ENCODE measurements around the gene FAM163B. TPM values are rescaled to one million over a fixed set of nuclear protein-coding genes. Genes with fewer than 3 reads are reported as not detected.
"Not testable (repeated sequence)": the region's sequence is repeated elsewhere in the genome, so short reads cannot be mapped to it uniquely, and the experiment has no call there.

The FAM163B gene
- total RNA-seq, 1 experiment from 2014 or later, result not detected

GRCh38 chr9:133640160-133640559 is 31.0 kb upstream of the FAM163B start:
- DNase-seq (ENCODE audit: low spot score), result no peak

GRCh38 chr9:133639613-133640012 is 30.4 kb upstream of the FAM163B start:
- DNase-seq (ENCODE audit: low spot score), result no peak

GRCh38 chr9:133638711-133639110 is 29.5 kb upstream of the FAM163B start:
- DNase-seq (ENCODE audit: low spot score), result no peak

- DNase-seq (ENCODE audit: low spot score), result no peak
These were observed 28.9 kb upstream of the FAM163B start for GRCh38 chr9:133638076-133638475.

GRCh38 chr9:133637451-133638055 is 28.4 kb upstream of the FAM163B start:
- DNase-seq (ENCODE audit: low spot score), result no peak

- DNase-seq (ENCODE audit: low spot score), result no peak
These were observed 27.7 kb upstream of the FAM163B start for GRCh38 chr9:133636902-133637301.

GRCh38 chr9:133635533-133636531 is 26.6 kb upstream of the FAM163B start, which contains the start of gene DBH:
Gene DBH (plus strand): TSS chr9:133636363. CDS start chr9:133636372, 9 bp downstream.
- DNase-seq (ENCODE audit: low spot score), result no peak

- no peak for DNase-seq (ENCODE audit: low spot score)
These were observed 25.9 kb upstream of the FAM163B start for GRCh38 chr9:133635098-133635497.

GRCh38 chr9:133634081-133634691 is 25.0 kb upstream of the FAM163B start:
- DNase-seq (ENCODE audit: low spot score), result no peak

- DNase-seq (ENCODE audit: low spot score), result no peak
These were observed 24.5 kb upstream of the FAM163B start for GRCh38 chr9:133633681-133634080.

GRCh38 chr9:133632806-133633680 is 23.9 kb upstream of the FAM163B start:
- no peak for DNase-seq (ENCODE audit: low spot score)

- no peak for DNase-seq (ENCODE audit: low spot score)
These were observed 21.9 kb upstream of the FAM163B start for GRCh38 chr9:133631111-133631510.

- DNase-seq (ENCODE audit: low spot score), result no peak
These were observed 20.3 kb upstream of the FAM163B start for GRCh38 chr9:133629221-133630110.

GRCh38 chr9:133628766-133629165 is 19.6 kb upstream of the FAM163B start:
- no peak for DNase-seq (ENCODE audit: low spot score)

- no peak for DNase-seq (ENCODE audit: low spot score)
These were observed 18.2 kb upstream of the FAM163B start for GRCh38 chr9:133627341-133627740.

GRCh38 chr9:133626008-133626407 is 16.8 kb upstream of the FAM163B start:
- not testable (repeated sequence) for DNase-seq (ENCODE audit: low spot score)

GRCh38 chr9:133622555-133622954 is 13.4 kb upstream of the FAM163B start:
- DNase-seq (ENCODE audit: low spot score), result no peak

- no peak for DNase-seq (ENCODE audit: low spot score)
These were observed 12.6 kb upstream of the FAM163B start for GRCh38 chr9:133621725-133622267.

- DNase-seq (ENCODE audit: low spot score), result no peak
These were observed 10.6 kb upstream of the FAM163B start for GRCh38 chr9:133619791-133620190.

- DNase-seq (ENCODE audit: low spot score), result no peak
These were observed 9.5 kb upstream of the FAM163B start for GRCh38 chr9:133618726-133619125.
